GM12873 (cell line): ENCODE measurements around the gene KIF26B.

Source experiments
- TF ChIP-seq, protein P1 (sequence below): IDR thresholded peaks from 2 replicates; pipeline ENCODE4 v1.5.1; 2012; ENCODE audit warnings: low read depth, mild to moderate bottlenecking, moderate library complexity, low read length, control low read depth; ENCODE audit not compliant: insufficient read depth; ENCODE audit errors: missing control alignments

KIF26B gene

DNA sequence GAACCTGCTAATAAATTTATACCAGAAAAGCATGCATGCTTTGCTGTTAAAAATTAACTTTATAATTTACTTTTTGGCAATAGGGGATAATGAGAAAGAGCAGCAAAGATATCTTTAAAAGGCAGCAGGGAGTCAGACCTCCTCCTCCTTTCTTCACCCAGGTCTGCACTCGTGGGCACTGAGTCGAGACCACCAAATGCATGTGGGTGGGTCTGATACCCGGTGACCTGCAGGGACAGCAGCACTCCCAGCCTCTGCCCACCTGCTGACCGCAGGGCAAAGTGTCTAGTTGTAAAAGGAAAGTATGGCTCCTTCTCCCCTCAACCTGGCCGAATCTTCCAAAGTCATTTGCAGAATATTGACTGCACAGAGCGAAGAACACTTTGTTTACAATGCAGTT, 43.7 kb upstream of the KIF26B start:
- TF ChIP-seq, protein P1, sequence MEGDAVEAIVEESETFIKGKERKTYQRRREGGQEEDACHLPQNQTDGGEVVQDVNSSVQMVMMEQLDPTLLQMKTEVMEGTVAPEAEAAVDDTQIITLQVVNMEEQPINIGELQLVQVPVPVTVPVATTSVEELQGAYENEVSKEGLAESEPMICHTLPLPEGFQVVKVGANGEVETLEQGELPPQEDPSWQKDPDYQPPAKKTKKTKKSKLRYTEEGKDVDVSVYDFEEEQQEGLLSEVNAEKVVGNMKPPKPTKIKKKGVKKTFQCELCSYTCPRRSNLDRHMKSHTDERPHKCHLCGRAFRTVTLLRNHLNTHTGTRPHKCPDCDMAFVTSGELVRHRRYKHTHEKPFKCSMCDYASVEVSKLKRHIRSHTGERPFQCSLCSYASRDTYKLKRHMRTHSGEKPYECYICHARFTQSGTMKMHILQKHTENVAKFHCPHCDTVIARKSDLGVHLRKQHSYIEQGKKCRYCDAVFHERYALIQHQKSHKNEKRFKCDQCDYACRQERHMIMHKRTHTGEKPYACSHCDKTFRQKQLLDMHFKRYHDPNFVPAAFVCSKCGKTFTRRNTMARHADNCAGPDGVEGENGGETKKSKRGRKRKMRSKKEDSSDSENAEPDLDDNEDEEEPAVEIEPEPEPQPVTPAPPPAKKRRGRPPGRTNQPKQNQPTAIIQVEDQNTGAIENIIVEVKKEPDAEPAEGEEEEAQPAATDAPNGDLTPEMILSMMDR: no peak

- TF ChIP-seq, protein P1: no peak
Measured at GRCh38 chr1:245113649-245114048, 41.1 kb upstream of the KIF26B start.

DNA sequence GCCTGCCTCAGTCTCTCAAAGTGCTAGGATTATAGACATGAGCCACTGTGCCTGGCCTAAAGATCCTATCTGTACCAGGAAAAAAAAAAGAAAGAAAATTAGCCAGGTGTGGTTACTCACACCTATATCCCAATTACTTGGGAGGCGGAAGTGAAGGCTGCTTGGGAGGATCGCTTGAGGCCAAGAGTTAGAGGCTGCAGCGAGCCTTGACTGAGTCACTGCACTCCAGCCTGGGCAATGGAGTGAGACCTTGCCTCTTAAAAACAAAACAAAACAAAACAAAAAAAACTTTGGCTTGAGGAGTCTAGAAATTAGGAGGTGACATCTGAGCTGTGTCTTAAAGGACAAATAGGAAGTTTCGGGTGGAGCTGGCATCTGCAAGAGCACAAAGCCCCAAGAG, 38.7 kb upstream of the KIF26B start:
- TF ChIP-seq, protein P1: no peak

- TF ChIP-seq, protein P1: no peak
Measured at GRCh38 chr1:245116751-245117150, 38.0 kb upstream of the KIF26B start.

DNA sequence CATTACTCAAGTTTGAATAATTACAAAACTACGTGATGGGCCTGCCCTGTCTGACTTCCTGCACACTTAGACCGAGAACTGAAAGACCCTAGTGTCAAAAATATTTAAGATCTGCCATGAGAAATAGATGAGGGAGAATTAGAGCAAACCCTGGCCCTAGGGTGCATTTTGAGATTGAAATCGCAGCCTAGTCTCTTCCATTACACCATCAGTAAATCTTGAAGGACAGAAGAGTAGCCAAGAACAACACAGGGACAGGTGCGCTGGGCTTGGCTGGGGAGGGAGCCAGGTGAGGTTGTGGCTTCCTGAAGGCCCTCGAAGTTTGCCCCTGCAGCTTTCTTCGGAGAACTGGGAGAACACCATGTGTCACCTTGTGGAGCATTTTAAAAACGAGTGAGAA, 36.7 kb upstream of the KIF26B start:
- TF ChIP-seq, protein P1: no peak

DNA sequence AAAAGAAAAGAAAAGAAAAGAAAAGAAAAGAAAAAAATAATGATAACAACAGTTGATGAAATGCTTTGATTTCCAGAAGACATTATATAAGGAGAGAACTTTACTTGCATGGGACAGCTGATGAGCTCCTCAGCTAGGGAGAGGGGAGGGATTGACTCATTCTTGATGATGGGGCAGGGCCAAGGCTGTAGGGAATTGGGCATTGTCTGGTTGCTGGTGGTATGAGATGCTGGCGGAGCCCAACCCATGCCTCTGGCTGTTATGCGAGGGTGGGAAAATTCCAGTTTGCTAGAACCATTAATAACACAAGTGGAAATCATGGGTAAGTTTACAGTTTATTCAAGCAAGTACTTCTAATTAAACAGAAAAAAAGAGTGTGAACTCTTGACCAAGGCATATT, 36.0 kb upstream of the KIF26B start:
- TF ChIP-seq, protein P1: no peak

GRCh38 chr1:245121523-245121922, 33.3 kb upstream of the KIF26B start:
- TF ChIP-seq, protein P1: no peak
